Spinal cord (tissue), 10 donors: ENCODE measurements around the gene SYNGR3. TPM values are rescaled to one million over a fixed set of nuclear protein-coding genes. Genes with fewer than 3 reads are reported as not detected.
A peak's percentile ranks its signal among the peaks of the same experiment; 100 is the strongest.

ENCODE experiments used
- DNase-seq, 6 donors: peaks; one replicate each; pipeline versions ENCODE4 v3.0.0 to v3.0.0-alpha.2; 2013 to 2015; ENCODE audit warnings: low spot score in 6 of 6, low read depth in 4 of 6
- H3K27ac ChIP-seq: one replicate; pipeline ENCODE4 v1.5.1; 2013; ENCODE audit warnings: low read depth, low read length, control low read depth
- H3K27me3 ChIP-seq: one replicate; pipeline ENCODE4 v1.6.1; 2013; ENCODE audit warnings: low read length; ENCODE audit not compliant: control insufficient read depth, insufficient read depth
- H3K36me3 ChIP-seq: one replicate; pipeline ENCODE4 v1.6.1; 2013; ENCODE audit warnings: low read length; ENCODE audit not compliant: control insufficient read depth, insufficient read depth
- H3K4me1 ChIP-seq: one replicate; pipeline ENCODE4 v1.6.1; 2013; ENCODE audit warnings: low read length; ENCODE audit not compliant: control insufficient read depth, insufficient read depth
- H3K4me3 ChIP-seq: one replicate; pipeline ENCODE4 v1.5.1; 2013; ENCODE audit warnings: low read depth, low read length, control low read depth
- H3K9me3 ChIP-seq: one replicate; pipeline ENCODE4 v1.6.1; 2013; ENCODE audit warnings: low read length; ENCODE audit not compliant: control insufficient read depth, insufficient read depth
- WGBS: methylation state at CpG from one replicate; pipeline ENCODE4 v1.1.5; 2013; ENCODE audit warnings: missing lambda C conversion rate; ENCODE audit not compliant: insufficient coverage; 5-methylcytosine and 5-hydroxymethylcytosine counted together
- polyA plus RNA-seq, 2 donors: library from polyadenylated mRNA; unstranded; fragments of 120-200 nt; gene quantifications; one replicate each; pipeline ENCODE4 v1.2.1, GENCODE V29; 2013; ENCODE audit not compliant: insufficient read length in 2 of 2
- total RNA-seq, 2 donors: library from RNA; depleted of rRNA in 1 of 2; stranded (reverse); fragments of 120-200 nt in 1 of 2; fragments of >200 nt in 1 of 2; gene quantifications; one replicate each; pipeline versions ENCODE4 v1.2.3 to v1.2.4, GENCODE V29; 2013 to 2014
- donor health status: healthy.

The SYNGR3 gene
- total and polyA plus RNA-seq, 4 donors, result 20.1 to 111 (median 90.2) TPM

- H3K27ac ChIP-seq, result peak overlapping the region; percentile 92
- peaks cover 37% of the 10 kb centered on the region for H3K4me1 ChIP-seq
- 19% methylated on average over 23 of the region's 24 CpGs for WGBS
- H3K4me3 ChIP-seq, result peak overlapping the region; percentile 86
- peaks cover 43% of the 10 kb centered on the region for H3K36me3 ChIP-seq
- no peaks in the 10 kb centered on the region for H3K9me3 ChIP-seq
- H3K27me3 ChIP-seq, result no peaks in the 10 kb centered on the region
- no peak for DNase-seq
Measured at GRCh38 chr16:1965396-1966001, 24.3 kb upstream of the SYNGR3 start.

DNA sequence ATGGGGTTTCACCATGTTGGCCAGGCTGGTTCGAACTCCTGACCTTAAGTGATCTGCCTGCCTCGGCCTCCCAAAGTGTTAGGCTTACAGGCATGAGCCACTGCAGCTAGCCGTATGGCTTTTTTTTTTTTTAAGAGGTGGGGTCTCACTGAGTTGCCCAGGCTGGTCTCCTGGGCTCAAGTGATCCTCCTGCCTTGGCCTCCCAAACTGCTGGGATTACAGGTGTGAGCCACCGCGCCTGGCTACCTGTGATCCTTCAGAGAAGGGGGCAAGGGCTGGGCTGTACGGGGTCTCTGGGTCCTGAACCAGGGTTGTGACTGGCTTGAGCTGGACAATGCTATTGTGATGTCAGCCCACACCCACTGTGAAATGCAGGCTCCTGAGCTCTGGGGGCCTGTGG is 23.3 kb upstream of the SYNGR3 start, which contains the start of gene RNF151:
Gene RNF151 (plus strand): TSS at position 397 of the 400 bp plus-strand sequence. CDS start 26 bp downstream, outside the sequence.
- H3K36me3 ChIP-seq, result peaks cover 39% of the 10 kb centered on the region
- no peak for DNase-seq
- peak within 1 kb of the TSS; percentile 86 for H3K4me3 ChIP-seq
- peak within 1 kb of the TSS; percentile 92 for H3K27ac ChIP-seq
- no peaks in the 10 kb centered on the region for H3K27me3 ChIP-seq
- no peaks in the 10 kb centered on the region for H3K9me3 ChIP-seq
- H3K4me1 ChIP-seq, result peaks cover 39% of the 10 kb centered on the region
- 96% methylated on average over 6 of the region's 6 CpGs for WGBS

DNA sequence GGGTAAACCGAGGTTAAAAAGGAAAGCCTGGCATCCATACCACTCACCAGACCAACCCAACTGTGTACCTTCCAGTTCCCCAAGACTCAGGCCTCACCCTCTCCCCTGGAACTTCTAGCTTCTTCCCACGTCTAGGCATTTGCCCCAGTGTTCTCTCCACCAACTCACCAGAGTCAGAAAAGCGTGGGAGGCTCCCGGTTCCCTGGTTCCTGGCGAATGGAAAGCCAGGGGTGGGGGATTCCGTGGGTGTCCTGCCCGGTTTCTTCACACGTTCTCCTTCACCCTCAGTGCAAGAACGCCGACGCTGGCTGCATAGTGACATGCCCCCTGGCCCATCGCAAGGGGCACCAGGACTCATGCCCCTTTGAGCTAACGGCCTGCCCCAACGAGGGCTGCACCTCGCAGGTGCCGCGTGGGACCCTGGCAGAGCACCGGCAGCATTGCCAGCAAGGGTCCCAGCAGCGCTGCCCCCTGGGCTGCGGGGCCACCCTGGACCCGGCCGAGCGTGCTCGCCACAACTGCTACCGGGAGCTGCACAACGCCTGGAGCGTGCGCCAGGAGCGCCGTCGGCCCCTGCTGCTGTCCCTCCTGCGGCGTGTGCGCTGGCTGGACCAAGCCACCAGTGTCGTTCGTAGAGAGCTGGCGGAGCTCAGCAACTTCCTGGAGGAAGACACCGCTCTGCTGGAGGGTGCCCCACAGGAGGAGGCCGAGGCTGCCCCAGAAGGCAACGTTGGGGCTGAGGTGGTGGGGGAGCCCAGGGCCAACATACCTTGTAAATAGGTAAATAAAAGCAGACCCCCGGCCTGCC is 21.4 kb upstream of the SYNGR3 start:
- Histone ChIP-seq H3K27me3 (no peaks in the 10 kb centered on the region), H3K4me3 (no peak overlapping the region), H3K4me1 (peaks cover 44% of the 10 kb centered on the region), H3K27ac (no peak overlapping the region), H3K9me3 (no peaks in the 10 kb centered on the region), H3K36me3 (peaks cover 26% of the 10 kb centered on the region)
- WGBS, result 87% methylated on average over 39 of the region's 41 CpGs
- DNase-seq, result no peak

DNA sequence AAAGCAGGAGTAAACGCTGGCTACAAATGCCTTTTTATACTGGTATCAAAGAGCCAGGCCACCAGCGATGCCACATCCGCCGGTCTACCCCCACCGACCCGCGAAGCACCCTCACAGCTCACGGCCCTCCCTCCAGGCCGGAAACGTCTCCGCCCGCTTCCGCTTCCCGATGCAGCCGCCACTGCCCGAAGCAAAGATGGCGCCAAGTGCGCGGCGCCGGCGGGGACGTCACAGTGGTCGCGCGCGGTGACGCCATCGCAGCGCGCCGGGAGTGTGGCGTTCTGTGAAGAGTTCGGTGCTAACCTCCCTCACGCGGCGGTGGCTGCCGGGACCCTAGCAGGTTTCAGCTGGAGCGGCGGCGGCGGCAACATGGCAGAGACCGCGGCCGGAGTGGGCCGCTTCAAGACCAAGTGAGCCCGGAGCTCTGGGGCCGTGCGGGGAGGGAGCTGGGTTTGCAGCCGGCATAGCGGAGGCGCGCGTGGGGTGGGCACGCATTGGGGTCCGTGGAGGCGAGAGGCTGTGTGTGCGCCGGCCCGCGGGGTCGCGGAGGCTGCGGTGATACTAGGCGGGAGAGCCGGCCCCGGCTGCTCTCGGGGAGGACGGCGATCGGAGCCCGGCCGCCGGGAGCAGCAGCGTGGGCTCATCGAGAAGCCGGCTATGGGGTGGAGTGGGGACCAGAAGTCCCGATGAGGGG is 17.8 kb upstream of the SYNGR3 start, which contains the start of gene TBL3:
Gene TBL3 (plus strand): TSS at position 258 of the 694 bp plus-strand sequence. CDS start 112 bp downstream, at position 370.
- peaks cover 3% of the 10 kb centered on the region for H3K27me3 ChIP-seq
- peak within 1 kb of the TSS; percentile 96 for H3K4me3 ChIP-seq
- H3K36me3 ChIP-seq, result peaks cover 48% of the 10 kb centered on the region
- peak; percentile 88 to 98 (median 95) for DNase-seq
- H3K4me1 ChIP-seq, result peaks cover 29% of the 10 kb centered on the region
- under 1% methylated on average over 77 of the region's 78 CpGs for WGBS
- H3K9me3 ChIP-seq, result no peaks in the 10 kb centered on the region
- peak within 1 kb of the TSS; percentile 96 for H3K27ac ChIP-seq

DNA sequence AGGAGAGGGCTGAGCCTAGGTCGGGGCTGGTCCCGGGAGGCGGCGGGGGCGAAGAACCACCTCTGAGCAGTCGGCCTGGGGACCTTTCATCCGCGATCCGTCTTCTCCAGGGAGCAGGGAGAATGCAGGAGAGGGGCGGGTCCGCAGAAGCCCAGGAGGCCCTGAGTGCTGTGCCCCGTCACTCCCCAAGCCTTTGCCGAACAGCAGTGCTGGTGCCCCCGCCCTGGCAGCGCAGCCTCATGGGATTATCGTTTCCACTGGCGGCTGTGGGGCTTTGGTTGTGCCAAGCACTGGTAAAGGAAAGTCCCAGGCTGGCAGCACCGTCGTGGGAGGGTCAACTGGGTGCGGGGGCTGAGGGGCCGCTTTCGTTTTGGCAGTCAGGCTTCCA is 17.3 kb upstream of the SYNGR3 start:
- DNase-seq, result no peak
- Histone ChIP-seq H3K27me3 (peaks cover 6% of the 10 kb centered on the region), H3K4me1 (peaks cover 29% of the 10 kb centered on the region), H3K27ac (no peak overlapping the region), H3K4me3 (peak overlapping the region; percentile 96), H3K36me3 (peaks cover 48% of the 10 kb centered on the region), H3K9me3 (no peaks in the 10 kb centered on the region)
- WGBS, result 5% methylated on average over 22 of the region's 22 CpGs

DNA sequence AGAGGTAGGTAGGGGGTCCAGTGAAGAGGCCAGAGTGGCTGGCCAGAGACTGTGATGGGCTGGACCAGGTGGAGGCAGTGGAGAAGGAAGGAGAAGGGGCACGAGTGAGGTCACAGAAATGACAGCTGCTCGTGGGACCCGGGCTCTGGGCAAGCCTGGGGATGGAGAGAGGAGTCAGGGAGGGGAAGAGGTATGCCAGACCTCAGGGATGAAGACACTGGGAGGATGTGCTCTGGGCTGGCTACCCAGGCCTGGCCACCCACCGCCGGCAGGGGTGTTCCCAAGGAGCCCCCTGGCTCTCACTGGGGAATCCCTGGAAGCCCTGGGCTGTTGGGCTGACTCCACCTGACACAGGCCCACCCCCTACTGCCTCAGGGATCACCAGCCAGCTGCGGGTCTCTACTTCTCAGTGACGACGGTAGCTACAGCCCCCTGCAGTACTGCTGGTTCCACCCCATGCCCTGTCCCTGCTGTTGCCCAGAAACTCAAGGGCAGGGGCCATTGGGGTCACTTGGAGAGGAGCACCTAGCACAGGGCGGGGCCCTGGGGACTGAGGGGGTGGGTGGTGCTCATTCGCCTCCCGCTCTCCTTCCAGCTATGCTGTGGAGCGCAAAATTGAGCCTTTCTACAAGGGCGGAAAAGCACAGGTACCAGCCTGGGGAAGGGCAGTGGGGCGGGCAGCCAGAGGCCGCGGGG is 16.2 kb upstream of the SYNGR3 start:
- Histone ChIP-seq H3K9me3 (no peaks in the 10 kb centered on the region), H3K27me3 (peaks cover 15% of the 10 kb centered on the region), H3K27ac (no peak overlapping the region), H3K4me3 (no peak overlapping the region), H3K4me1 (peaks cover 29% of the 10 kb centered on the region), H3K36me3 (peaks cover 55% of the 10 kb centered on the region)
- WGBS, result 92% methylated on average over 16 of the region's 16 CpGs
- no peak for DNase-seq

GRCh38 chr16:1974157-1975070 is 15.4 kb upstream of the SYNGR3 start:
- H3K36me3 ChIP-seq, result peaks cover 61% of the 10 kb centered on the region
- peaks cover 30% of the 10 kb centered on the region for H3K4me1 ChIP-seq
- WGBS, result 97% methylated on average over 29 of the region's 42 CpGs
- H3K4me3 ChIP-seq, result no peak overlapping the region
- peaks cover 21% of the 10 kb centered on the region for H3K27me3 ChIP-seq
- no peak for DNase-seq
- H3K9me3 ChIP-seq, result no peaks in the 10 kb centered on the region
- no peak overlapping the region for H3K27ac ChIP-seq

- H3K4me3 ChIP-seq, result no peak overlapping the region
- H3K36me3 ChIP-seq, result peaks cover 72% of the 10 kb centered on the region
- no peak for DNase-seq
- H3K27me3 ChIP-seq, result peaks cover 33% of the 10 kb centered on the region
- no peaks in the 10 kb centered on the region for H3K9me3 ChIP-seq
- WGBS, result 96% methylated on average over 31 of the region's 33 CpGs
- no peak overlapping the region for H3K27ac ChIP-seq
- peaks cover 40% of the 10 kb centered on the region for H3K4me1 ChIP-seq
Measured at GRCh38 chr16:1975432-1976215, 14.1 kb upstream of the SYNGR3 start.
